HG02885 (cell line): ENCODE data around the gene SIM2.

ENCODE experiments used
- ATAC-seq: cut with Tn5 transposase; IDR thresholded peaks from one replicate; pipeline ENCODE4 v1.9.1; 2021; ENCODE audit warnings: mild to moderate bottlenecking; ENCODE audit not compliant: unreplicated experiment, poor library complexity

Gene SIM2

GRCh38 chr21:36791180-36791579 is 92.3 kb downstream of the SIM2 start:
- no peak for ATAC-seq

- ATAC-seq, result no peak
These were observed 93.0 kb downstream of the SIM2 start for GRCh38 chr21:36791695-36792470.

GRCh38 chr21:36792505-36792967 is 93.6 kb downstream of the SIM2 start:
- no peak for ATAC-seq

GRCh38 chr21:36796070-36796469 is 97.2 kb downstream of the SIM2 start:
- no peak for ATAC-seq

- ATAC-seq, result no peak
These were observed 99.6 kb downstream of the SIM2 start for GRCh38 chr21:36798491-36798890.
